ENCODE results near the gene ALKBH6.

DNA sequence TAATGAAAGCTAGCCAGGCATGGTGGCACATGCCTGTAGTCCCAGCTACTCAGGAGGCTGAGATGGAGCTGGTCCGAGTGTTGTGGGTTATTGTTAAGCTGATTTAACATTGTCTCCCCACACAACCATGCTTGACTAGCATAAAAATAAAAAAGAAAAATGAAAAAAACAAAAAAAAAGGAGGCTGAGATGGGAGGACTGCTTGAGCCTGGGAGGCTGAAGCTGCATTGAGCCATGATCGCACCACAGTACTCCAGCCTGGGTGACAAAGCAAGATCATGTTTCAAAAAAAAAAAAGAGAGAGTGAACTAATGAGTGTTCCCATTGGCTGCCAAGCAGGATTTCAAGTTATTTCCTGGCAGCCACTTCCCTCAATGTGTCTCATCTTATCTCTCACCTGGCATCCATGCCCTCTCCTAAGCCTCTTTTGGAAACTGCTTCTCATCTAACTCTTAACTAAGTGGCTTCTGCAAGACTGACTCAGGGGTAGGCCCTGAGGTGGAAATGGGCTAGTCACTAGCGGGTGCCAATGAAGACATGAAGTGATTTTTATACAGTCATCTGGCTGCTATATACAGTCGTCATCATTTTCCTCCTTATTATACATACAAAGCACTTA is 35.2 kb upstream of the ALKBH6 start:
- TF ChIP-seq, protein P1, sequence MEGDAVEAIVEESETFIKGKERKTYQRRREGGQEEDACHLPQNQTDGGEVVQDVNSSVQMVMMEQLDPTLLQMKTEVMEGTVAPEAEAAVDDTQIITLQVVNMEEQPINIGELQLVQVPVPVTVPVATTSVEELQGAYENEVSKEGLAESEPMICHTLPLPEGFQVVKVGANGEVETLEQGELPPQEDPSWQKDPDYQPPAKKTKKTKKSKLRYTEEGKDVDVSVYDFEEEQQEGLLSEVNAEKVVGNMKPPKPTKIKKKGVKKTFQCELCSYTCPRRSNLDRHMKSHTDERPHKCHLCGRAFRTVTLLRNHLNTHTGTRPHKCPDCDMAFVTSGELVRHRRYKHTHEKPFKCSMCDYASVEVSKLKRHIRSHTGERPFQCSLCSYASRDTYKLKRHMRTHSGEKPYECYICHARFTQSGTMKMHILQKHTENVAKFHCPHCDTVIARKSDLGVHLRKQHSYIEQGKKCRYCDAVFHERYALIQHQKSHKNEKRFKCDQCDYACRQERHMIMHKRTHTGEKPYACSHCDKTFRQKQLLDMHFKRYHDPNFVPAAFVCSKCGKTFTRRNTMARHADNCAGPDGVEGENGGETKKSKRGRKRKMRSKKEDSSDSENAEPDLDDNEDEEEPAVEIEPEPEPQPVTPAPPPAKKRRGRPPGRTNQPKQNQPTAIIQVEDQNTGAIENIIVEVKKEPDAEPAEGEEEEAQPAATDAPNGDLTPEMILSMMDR (conservative IDR thresholded peaks at IDR 0.05; ENCODE audit: low read length) = no peak
- no peak for TF ChIP-seq EZH2phosphoT487 (IDR thresholded peaks at IDR 0.05; ENCODE audit: borderline replicate concordance, low read depth, low read length)
